Stimulated activated CD8-positive, alpha-beta memory T cell treated with anti-CD3 and anti-CD28 coated beads, Interleukin-2, amount 100 ng/mL, for 48 hours (primary cell): ENCODE results near the gene GTPBP4.
A peak's percentile ranks its signal among the peaks of the same experiment; 100 is the strongest.

Experiments used
- DNase-seq, 2 donors: peaks; one replicate each; pipeline ENCODE4 v3.0.0-alpha.2; 2020; ENCODE audit warnings: low read depth in 2 of 2

The GTPBP4 gene

DNA sequence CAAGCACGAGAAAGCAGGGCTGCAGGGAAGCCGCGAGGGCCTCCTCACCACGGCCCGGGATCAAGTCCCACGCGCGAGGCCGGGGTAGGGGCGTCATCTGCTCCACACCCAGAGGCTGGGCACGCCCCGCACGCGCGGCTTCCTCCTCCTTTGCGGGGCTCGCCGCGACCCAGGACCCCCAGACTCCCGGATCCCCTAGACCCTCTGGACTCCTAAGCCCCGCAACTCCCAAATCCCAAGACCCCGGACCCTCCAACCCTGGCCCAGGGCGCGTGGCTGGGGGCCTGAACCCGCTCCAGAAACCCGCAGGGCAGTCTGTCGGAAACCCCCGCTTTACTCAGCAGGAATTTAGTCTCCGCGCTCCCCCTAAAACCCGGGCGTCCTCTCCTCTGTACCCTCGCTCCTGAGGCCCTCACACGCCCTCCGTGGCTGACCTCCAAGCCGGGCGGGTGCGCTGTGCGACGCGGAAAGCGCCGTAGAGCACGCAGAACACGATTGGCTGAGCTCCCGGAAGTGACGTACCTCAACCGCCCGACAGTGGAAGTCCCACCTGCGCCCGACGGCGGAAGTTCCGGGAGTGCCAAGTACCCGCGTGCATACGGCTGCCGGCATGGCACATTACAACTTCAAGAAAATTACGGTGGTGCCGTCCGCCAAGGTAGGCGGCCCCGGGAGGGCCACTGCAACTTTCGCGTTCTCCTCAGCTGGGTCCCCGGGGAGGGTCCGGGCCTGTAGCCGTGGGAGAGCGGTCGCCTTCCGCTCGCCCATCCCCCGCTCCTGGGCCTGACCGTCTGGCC is at the start of gene GTPBP4:
Gene GTPBP4 (plus strand): TSS at position 565 of the 797 bp plus-strand sequence. CDS start 46 bp downstream, at position 611.
- DNase-seq: peak; percentile 92 to 95

DNA sequence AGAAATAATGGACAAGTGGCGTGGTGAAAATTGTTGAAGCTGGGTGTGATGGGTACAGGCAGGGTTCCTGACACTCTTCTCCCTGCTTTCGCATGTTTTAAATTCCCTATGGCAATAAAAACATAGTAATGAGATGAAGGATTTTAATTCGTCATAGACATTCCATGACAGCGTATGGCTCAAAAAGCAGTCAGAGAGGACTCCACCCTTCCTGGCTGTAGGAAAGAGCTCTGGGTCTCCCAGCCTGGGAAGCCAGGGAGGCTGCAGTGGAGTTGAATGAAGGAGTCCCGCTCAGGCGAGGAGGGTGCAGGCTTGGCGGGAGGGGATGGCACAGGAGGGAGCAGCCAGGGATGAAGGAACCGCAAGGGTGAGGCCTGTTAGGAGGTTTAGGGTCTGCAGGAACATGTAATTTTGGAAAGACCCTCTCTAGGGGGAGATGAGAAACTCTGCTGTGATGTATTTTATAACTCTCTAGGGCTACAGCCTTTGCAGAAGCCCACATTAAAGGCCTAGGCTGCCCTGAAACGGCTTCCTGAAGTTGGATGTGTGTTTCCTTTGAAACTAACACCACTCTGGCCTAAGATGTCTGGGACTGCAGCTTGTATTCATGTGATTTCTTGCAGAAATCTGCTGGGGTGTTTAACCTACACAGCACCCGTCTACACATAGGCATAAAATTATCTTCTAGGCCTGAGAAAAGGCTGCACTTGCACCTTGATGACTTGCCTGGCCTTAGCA is 49.1 kb upstream of the GTPBP4 start:
- no peak for DNase-seq

DNA sequence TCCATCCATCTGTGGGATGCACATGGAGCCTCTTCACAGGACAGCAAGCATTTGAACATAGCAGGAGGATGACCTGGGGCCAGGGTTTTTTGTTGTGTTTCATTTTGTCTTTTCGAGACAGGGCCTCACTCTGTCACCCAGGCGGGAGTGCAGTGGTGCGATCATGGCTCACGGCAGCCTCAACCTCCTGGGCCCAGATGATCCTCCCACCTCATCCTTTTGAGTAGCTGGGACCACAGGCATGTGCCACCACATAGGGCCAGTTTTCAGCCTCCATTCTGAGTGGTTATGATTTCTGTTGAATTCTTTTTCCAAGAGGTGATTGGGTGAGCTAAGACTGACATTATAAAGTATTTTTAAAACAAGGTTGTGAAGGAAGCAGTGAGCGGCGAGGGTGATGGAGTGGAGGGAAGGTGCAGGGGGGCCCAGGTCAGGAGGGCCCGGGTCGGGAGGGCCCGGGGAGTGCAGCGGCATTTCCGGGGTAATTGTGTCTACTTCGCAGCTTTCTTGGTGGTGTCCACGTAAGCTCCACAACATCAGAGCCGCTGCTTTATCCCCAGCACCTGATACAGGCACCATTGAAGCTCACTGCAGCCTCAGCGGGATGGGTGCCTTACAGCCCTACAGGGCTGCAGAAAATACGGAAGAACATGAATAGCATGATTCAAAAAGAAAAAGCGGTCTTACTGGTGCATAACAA is 44.8 kb upstream of the GTPBP4 start:
- no peak for DNase-seq

DNA sequence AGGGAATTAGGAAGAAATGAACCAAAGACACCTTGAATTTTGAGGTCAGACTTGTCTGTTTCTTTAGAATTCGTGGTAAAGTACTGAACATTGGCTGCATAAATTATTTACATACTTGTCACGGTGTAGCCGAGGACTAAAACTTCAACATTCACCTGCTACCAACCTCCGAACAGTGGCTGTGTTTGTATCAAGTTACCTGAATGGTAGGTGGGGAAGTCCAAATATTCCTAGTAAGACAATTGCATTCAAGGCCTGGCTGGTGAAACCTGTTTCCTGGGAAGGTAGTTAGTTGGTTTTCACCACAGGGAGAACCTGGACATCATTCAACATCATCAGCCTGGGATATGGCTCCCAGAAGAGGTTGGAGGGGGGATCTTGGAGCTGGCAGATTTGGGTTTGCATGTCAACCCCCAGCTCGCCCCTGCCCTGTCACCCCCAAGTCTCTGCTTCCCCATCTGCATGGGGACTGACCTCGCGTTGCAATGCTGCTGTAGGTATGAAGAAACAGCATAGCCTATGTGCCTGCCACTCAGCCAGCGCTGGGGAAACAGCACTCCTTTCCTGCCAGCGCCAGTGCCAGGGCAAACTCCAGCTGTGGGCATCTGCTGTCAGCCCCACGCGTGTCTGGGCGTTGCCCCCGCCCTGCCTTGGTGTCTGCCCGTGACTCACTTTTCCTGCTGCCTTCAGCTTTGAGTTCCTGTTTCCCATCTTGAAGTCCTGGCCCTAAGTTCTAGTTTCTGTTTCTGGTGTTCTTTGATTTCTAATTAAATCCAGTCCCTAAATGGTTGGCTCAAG is 44.0 kb upstream of the GTPBP4 start:
- DNase-seq: no peak

DNA sequence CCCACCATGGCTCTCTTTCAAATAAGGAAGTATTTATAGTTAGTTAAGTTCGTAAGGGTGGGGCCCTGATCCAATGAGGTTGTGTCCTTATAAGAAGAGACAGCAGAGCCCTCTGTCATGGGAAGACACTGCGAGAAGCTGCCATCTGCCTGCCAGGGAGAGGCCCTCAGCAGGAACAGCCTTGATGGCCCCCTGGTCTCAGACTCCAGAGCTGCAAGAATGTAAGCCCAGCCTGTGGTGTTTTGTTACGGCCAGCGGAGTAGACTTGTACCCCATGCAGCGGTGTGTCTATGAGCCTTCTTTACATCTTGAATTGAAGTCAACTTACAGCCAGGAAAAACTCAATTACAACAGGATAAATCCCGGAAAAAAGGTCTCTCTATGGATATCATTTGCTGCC is 42.5 kb upstream of the GTPBP4 start:
- no peak for DNase-seq

DNA sequence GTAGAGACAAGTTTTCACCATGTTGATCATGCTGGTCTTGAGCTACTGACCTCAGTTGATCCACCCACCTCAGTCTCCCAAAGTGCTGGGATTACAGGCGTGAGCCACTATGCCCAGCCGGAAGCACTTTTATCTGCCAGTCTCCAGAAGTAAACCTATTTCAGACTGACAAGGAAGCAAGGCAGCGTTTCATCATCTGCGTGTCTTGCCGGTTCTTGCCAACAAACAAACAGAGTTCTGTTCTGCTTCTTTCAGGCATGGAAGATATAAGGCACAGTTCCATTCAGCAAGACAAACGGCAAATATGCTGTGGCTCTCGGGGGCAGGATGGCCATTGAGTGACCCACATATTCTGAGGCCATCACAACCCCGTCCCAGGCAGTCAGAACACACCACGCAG is 41.2 kb upstream of the GTPBP4 start:
- no peak for DNase-seq

DNA sequence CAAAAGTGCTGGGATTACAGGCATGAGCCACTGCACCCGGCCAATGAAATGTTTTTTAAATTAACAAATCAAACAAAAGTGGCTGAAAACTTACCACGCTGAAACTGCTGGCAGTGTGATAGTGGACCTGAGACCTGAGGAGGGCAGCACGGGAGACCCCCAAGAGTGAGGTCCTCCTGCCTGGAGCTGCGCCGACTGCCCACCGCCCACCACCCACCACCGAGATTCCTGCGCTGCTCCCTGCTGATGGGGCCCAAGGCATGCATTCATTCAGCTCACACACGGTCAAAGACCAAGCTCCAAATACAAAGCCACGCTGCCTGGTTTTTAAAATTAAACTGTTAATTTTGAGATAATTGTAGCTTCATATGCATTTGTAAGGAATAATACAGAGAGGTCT is 40.4 kb upstream of the GTPBP4 start:
- DNase-seq: no peak

DNA sequence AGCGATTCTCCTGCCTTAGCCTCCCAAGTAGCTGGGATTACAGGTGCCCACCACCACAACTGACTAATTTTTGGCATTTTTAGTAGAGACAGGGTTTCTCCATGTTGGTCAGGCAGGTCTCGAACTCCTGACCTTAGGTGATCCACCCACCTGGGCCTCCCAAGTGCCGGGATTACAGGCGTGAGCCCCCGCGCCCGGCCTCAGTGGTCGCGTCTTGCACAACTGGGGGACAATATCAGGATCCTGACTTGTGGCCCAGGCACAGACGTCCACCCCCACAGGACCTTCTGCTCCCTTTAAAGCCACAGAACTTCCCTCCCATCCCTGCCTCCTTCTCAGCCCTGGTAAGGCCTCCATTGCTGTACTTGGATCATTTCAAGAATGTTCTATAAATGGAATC is 39.9 kb upstream of the GTPBP4 start:
- no peak for DNase-seq

DNA sequence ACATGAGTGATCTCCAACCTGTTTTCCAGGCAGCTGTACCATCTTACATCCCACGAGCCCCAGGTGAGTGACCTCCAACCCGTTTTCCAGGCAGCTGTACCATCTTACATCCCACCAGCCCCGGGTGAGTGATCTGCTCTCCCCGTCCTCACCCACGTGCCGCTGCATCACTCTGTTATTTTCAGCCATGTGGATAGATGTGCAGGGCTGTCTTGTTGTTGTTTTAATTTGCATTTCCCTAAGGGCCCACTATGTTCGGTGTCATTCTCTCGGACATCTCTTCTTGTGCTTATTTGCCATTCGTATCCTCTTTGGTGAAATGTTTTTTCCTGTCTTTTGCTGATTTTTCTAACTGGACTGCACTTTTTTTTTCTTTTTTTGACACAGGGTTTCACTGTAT is 38.8 kb upstream of the GTPBP4 start:
- no peak for DNase-seq

DNA sequence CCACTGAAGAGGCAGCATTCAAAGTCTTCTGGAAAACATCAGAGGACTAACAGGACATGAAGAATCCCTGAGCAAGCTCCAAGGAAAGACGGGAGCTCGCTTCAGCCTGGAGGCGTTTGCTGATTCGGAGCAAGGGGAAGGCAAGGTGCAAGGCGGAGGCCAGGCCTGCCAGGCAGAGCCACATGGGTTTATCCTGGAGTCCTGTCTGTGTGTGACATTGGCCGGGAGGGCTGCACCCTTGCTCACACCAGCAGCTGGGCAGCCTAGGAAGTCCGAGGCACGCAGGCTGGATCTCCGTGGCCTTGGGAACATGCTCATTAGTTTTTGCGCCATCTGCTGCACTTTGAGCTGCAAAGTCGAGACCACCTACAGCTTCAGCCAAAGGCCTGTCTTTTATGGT is 34.4 kb upstream of the GTPBP4 start:
- no peak for DNase-seq

DNA sequence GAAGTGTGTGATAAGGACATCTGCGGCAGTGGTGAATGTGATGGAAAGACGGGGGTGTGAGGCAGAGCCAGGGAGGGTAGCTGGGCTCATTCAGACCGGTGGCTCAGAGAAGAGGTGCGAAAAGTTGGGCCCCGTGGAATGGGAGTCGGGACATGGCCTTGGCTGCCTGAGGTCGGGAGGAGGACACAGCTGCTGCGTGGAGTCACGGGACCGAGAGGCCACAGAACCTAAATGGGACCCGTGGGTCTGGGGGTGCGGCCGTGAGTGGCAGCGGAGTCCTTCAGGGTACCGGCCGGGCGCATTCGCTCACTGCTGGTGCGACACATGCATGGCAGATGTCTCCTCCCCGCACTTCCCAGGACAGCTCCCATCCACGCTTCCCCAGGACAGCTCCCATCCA is 33.8 kb upstream of the GTPBP4 start:
- no peak for DNase-seq

DNA sequence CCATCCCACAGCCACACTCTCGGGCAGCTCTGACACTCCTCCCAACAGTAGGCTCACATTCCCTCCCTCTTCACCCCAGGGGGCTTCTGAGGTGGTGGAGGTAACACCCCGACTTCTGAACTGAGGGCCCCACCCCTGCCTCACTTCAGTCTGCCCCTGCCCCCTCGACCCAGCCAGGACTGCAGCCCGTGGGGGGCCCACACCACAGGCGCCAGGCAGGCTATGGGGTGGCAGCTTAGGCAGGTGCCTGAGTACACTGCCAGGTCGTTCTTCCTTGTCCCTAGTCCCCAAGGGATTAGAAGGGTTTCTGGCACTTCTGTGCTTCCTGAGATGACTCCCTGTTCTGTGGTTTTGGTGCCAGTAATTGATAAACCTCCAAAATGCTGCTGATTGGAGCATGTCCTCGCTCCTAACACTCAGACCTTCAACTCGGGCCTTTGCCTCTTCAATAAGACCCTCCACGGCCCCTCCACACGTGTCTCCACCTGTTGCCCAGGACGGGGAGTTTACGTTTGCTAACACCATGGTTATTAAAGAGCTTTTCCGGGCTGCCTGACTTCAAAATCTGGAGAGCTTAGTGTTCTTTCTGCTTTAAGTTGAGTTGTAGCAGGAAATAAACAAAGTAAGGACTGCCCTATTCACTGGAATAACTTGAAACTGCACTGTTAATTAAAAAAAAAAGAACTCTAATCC is 33.0 kb upstream of the GTPBP4 start:
- DNase-seq: no peak

DNA sequence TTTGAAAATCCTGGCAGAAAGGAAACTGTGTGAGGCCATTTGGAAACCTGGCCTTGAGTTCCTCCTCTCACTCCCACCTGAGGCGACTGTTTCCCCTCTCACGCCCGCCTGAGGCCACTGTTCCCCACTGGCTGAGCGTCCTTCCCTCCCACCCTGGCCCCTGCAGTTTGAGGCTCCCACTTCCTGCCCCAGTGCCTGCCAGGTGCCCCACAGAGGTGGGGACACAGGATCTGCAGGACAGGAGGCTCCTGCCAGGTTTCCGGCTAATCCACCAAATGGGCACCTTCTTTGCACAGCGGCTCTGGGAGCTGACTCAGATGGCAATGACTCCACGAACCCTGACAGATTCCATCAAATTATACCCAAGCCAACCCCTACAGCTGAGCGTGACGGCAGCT is 32.4 kb upstream of the GTPBP4 start:
- DNase-seq: no peak

DNA sequence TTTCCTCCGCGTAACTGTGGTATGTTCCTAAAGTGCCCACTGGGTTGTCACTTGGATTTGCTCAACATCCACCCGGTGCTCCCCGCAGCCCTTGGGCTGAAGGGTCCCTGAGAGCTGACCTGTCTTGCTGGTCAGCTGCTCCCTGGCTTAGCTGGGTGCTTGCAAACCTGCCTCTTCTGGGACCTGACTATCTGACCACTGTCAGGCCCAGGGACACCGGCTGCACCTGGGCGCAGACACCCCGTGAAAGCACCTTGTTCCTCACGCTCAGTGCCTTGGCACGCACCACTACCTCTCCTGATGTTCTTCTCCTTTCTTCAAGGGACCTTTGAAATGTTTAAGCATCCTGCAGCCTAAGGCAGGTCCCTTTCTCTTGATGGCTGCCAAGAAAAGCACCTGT is 30.1 kb upstream of the GTPBP4 start:
- no peak for DNase-seq

DNA sequence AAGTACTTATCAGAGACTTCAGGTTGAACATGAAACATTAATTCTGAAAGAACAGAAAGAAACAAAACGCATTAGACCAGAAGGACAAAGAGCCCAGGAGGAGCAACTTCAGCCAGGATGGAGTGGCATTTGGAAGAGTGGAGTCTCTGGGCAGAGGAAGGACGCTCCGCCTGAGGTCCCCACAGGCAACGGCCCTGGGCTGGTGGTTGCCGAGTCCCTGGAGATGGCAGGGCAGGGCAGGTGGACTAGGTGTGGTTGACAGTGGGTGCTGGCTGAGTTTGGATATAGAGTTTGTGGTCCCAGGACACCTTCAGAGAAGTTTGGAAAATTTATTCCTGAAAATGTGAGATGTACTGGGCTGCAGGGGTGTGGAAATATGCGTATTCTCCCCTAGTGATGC is 29.4 kb upstream of the GTPBP4 start:
- no peak for DNase-seq

DNA sequence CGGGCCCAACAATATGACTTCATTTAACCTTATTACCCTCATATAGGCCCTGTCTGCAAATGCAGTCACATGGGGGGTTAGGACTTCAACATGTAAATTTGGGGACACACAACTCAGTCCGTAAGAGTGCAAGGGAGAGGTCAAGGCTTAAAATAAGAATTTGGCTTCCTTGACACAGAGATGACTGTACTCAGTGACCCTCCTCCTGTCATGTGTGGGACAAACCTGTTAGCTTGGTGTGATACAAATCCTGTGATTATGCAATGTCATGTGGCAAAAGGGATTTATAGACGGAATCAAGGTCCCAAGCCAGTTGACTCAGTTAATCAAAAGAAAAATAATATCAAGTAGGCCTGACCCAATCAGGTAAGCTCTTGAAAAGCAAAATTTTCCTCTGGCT is 25.9 kb upstream of the GTPBP4 start:
- DNase-seq: no peak

DNA sequence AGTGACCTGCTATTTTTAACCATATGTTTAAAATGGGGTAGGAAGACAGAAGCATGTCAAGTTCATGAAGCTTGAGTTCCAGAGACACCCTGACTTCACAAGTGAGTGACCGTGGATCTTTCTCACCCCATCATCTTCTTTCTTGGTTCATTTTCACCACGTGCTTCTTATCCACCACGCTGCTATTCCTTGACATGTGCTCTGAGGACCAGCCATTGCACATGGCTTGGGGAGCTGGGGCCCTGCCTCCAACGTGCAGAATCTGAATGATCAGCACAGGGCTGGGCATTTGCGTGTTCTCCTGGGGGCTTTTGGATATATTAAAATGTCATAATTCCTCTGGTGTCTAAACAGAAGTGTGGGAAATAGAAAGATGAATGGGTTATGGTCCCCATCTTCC is 25.0 kb upstream of the GTPBP4 start:
- no peak for DNase-seq

DNA sequence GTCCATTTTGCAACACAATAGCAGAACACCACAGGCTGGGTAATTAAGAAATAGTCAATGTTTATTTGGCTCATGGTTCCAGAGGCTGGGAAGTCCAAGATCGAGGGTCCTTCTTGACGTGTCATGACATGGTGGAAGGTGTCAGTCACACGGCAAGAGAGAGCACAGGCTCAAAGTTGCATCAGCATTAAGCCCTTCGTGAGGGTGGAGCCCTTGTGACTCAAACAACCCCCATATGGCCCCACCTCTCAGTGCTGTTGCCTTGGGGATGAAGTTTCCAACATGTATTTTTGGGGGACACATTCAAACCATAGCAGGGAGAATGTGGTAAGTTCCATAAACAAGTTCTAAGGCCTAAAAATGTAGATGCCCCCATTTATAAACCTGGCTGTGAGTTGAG is 24.6 kb upstream of the GTPBP4 start:
- DNase-seq: no peak

DNA sequence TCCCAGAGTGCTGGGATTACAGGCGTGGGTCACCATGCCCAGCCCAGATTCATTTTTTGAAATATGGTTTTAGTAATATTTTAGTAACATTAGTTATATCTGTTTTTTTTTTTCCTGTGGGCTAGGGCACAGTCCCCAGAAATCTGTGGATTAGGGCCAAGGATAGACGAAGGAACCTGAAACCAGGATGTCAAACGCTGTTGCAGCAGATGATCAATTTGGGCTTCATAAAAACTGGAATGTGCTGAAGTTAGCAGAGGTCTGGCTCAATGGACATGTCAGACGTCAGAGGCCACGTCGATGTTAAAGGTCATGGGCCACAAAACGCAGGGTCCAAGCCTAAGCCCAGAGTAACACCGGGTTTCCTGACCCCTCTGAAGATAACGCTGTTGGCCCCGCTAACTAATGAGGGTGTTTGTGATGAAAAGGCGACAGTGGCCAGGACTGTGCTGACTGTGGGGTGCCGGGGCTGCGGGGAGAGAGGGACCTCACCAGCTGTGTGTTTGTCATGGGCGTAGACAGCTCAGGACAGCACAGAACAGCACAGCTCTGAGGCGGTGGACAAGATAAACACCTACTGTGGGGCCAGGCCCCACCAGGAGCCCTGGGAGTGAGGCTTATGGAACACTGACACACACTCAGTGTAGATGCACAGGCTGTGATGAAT is 23.8 kb upstream of the GTPBP4 start:
- DNase-seq: no peak

DNA sequence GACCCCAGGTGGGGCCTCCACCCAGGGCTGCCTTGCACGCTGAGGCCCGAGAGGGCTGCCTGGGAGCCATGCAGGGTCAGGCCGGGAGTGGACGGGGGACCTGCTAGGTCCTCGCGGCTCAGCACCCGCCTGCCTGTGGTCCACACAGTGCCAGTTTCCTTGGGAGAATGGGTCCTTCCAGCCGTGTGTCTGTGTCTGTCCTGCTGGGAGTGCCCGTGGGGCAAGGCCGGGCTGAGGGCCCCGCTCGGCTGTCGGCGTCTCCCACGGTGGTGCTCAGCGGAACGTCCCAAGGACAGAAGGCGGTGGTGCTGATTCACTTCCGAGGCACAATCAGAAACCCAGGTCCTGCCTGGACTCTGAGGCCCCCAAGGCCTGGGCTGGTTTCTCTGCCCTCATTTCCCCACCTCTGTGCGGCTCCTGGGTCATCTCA is 23.2 kb upstream of the GTPBP4 start:
- DNase-seq: no peak
